Measurements from ENCODE around the gene CNGA4. TPM values are rescaled to one million over a fixed set of nuclear protein-coding genes. Genes with fewer than 3 reads are reported as not detected.

Gene CNGA4
- total RNA-seq: under 0.01 and 0.07 TPM in 2 replicates

GRCh38 chr11:6238902-6239301, at the start of gene CNGA4:
TSS of gene CNGA4 (plus strand) at chr11:6239089. CDS start at chr11:6239207, 118 bp downstream.

GRCh38 chr11:6199174-6199810, 39.6 kb upstream of the CNGA4 start, which contains the start of gene OR52W1:
TSS of gene OR52W1 (plus strand) at chr11:6199224. CDS start at chr11:6199224, 0 bp downstream.

GRCh38 chr11:6205366-6205765, 33.5 kb upstream of the CNGA4 start, which contains the start of gene C11orf42:
TSS of gene C11orf42 (plus strand) at chr11:6205557. CDS start at chr11:6205616, 59 bp downstream.

GRCh38 chr11:6234387-6235107, 4.3 kb upstream of the CNGA4 start, which contains the start of gene FHIP1B:
TSS of gene FHIP1B (minus strand) at chr11:6234636. CDS start at chr11:6224516, 10,120 bp downstream.

Other genes starting within 250 kb of the CNGA4 start
- gene OR56A4, start 232.1 kb upstream of the CNGA4 start, total RNA-seq: not detected in 2 replicates
- gene OR56A1, start 208.3 kb upstream of the CNGA4 start, total RNA-seq: under 0.01 TPM in 1 of 2 replicates, not detected in the other
- not detected in 2 replicates for gene OR56B4, start 131.4 kb upstream of the CNGA4 start, total RNA-seq
- not detected in 2 replicates for gene OR52B2, start 68.8 kb upstream of the CNGA4 start, total RNA-seq
- not detected in 2 replicates for gene OR52W1, start 39.9 kb upstream of the CNGA4 start, total RNA-seq
- not detected in 2 replicates for gene C11orf42, start 33.5 kb upstream of the CNGA4 start, total RNA-seq
- 14.0 and 18.2 TPM in 2 replicates for gene FHIP1B, start 4.5 kb upstream of the CNGA4 start, total RNA-seq
- not detected in 2 replicates for gene CCKBR, start 20.7 kb downstream of the CNGA4 start, total RNA-seq
- 145 and 301 TPM in 2 replicates for gene CAVIN3, start 81.4 kb downstream of the CNGA4 start, total RNA-seq
- 21.8 and 25.4 TPM in 2 replicates for gene SMPD1, start 151.4 kb downstream of the CNGA4 start, total RNA-seq
- 40.4 and 42.6 TPM in 2 replicates for gene APBB1, start 180.0 kb downstream of the CNGA4 start, total RNA-seq
- 0.53 and 0.65 TPM in 2 replicates for gene HPX, start 201.9 kb downstream of the CNGA4 start, total RNA-seq
- gene TRIM3, start 234.9 kb downstream of the CNGA4 start, total RNA-seq: 16.1 and 16.6 TPM in 2 replicates
- gene ARFIP2, start 242.2 kb downstream of the CNGA4 start, total RNA-seq: 46.3 and 51.5 TPM in 2 replicates
- gene TIMM10B, start 242.4 kb downstream of the CNGA4 start, total RNA-seq: 30.2 and 33.7 TPM in 2 replicates